HepG2 (cell line): ENCODE measurements around the gene ALB. TPM values are rescaled to one million over a fixed set of nuclear protein-coding genes. Genes with fewer than 3 reads are reported as not detected.
A peak's percentile ranks its signal among the peaks of the same experiment; 100 is the strongest.

Experiments
- ARNT2 ChIP-seq: sonication (generic); formaldehyde crosslinking; IDR thresholded peaks from 2 replicates; pipeline ENCODE4 v1.8.0; 2022; ENCODE audit warnings: mild to moderate bottlenecking, low read depth, missing genetic modification reagents, moderate library complexity
- FOXK2 ChIP-seq: fragments of 450-650 bp; IDR thresholded peaks from 2 replicates; pipeline ENCODE4 v1.6.1; 2016
- GATAD2A ChIP-seq: IDR thresholded peaks from 2 replicates; pipeline ENCODE4 v1.6.1; 2016
- GTF2F1 ChIP-seq: fragments of 150-350 bp; IDR thresholded peaks from 2 replicates; pipeline ENCODE4 v1.6.1; 2014; ENCODE audit warnings: low read length
- HMG20B ChIP-seq: conservative IDR thresholded peaks from 2 replicates; pipeline ENCODE4 v1.6.1; 2016; ENCODE audit warnings: missing genetic modification reagents, missing compliant biosample characterization
- KDM3A ChIP-seq: IDR thresholded peaks from 2 replicates; pipeline ENCODE4 v1.6.1; 2018; ENCODE audit warnings: low read depth, missing compliant biosample characterization
- NR2C2 ChIP-seq: sonication (generic); formaldehyde crosslinking; IDR thresholded peaks from 2 replicates; pipeline ENCODE4 v1.4.0; 2020; ENCODE audit warnings: missing genetic modification reagents, mild to moderate bottlenecking, moderate library complexity, borderline replicate concordance
- PRMT3 ChIP-seq: sonication (generic); formaldehyde crosslinking; IDR thresholded peaks from 2 replicates; pipeline ENCODE4 v1.8.1; 2022; ENCODE audit warnings: low read depth, mild to moderate bottlenecking, moderate library complexity, missing genetic modification reagents, borderline replicate concordance
- RORA ChIP-seq: sonication (generic); formaldehyde crosslinking; IDR thresholded peaks from 2 replicates; pipeline ENCODE4 v1.5.0; 2020; ENCODE audit warnings: mild to moderate bottlenecking, missing genetic modification reagents, moderate library complexity
- RXRB ChIP-seq: IDR thresholded peaks from 2 replicates; pipeline ENCODE4 v1.6.1; 2016; ENCODE audit warnings: borderline replicate concordance, missing genetic modification reagents, missing compliant biosample characterization
- ZNF234 ChIP-seq: sonication (generic); formaldehyde crosslinking; conservative IDR thresholded peaks from 2 replicates; pipeline ENCODE4 v1.5.1; 2020; ENCODE audit warnings: mild to moderate bottlenecking, missing genetic modification reagents
- ZNF33B ChIP-seq: sonication (generic); formaldehyde crosslinking; IDR thresholded peaks from 2 replicates; pipeline ENCODE4 v1.5.1; 2020; ENCODE audit warnings: mild to moderate bottlenecking, missing genetic modification reagents
- ZNF350 ChIP-seq: sonication (generic); formaldehyde crosslinking; IDR thresholded peaks from 2 replicates; pipeline ENCODE4 v1.4.0; 2020; ENCODE audit warnings: mild to moderate bottlenecking, low read depth, missing genetic modification reagents, borderline replicate concordance
- ZNF720 ChIP-seq: sonication (generic); formaldehyde crosslinking; IDR thresholded peaks from 2 replicates; pipeline ENCODE4 v1.4.0; 2020; ENCODE audit warnings: missing genetic modification reagents
- ZSCAN31 ChIP-seq: sonication (generic); formaldehyde crosslinking; IDR thresholded peaks from 2 replicates; pipeline ENCODE4 v1.5.0; 2020; ENCODE audit warnings: low read depth, mild to moderate bottlenecking, missing genetic modification reagents
- polyA plus RNA-seq, 8 experiments: library from polyadenylated mRNA; depleted of rRNA in 3 of 8; stranded (reverse) in 7 of 8; unstranded in 1 of 8; fragments of >200 nt; fragmentation: Illumina TruSeq in 4 of 8; extraction: Trizol in 4 of 8; gene quantifications; 2 replicates each; pipeline versions ENCODE4 v1.2.1 to v1.2.3, GENCODE V29; 2011 to 2016; ENCODE audit warnings: low read depth in 4 of 8, missing spikeins in 1 of 8, mixed read lengths in 1 of 8; ENCODE audit not compliant: insufficient read depth in 1 of 8
- total RNA-seq, 5 experiments: library from RNA; depleted of rRNA; stranded (reverse); fragments of >200 nt; fragmentation: Illumina TruSeq; extraction: Trizol; gene quantifications; 2 replicates each; pipeline ENCODE4 v1.2.3, GENCODE V29; 2016; ENCODE audit warnings: low read depth in 1 of 5
- TF ChIP-seq, protein P1 (sequence below): sonication (generic); formaldehyde crosslinking; IDR thresholded peaks from one replicate; pipeline ENCODE4 v1.5.1; 2020; ENCODE audit warnings: mild to moderate bottlenecking, missing genetic modification reagents; ENCODE audit errors: not compliant biosample characterization
- TF ChIP-seq, protein P2 (sequence below): sonication (generic); formaldehyde crosslinking; IDR thresholded peaks from 2 replicates; pipeline ENCODE4 v1.5.0; 2020; ENCODE audit warnings: mild to moderate bottlenecking, missing genetic modification reagents
- TF ChIP-seq, protein P3 (sequence below): sonication (generic); formaldehyde crosslinking; IDR thresholded peaks from 2 replicates; pipeline ENCODE4 v1.4.0; 2020; ENCODE audit warnings: missing genetic modification reagents

The ALB gene
- total and polyA plus RNA-seq, 2 of the 13 experiments (the other 11 are each of a cell fraction or from before 2014, with no cell fraction given) = 22,259 to 22,625 TPM

DNA sequence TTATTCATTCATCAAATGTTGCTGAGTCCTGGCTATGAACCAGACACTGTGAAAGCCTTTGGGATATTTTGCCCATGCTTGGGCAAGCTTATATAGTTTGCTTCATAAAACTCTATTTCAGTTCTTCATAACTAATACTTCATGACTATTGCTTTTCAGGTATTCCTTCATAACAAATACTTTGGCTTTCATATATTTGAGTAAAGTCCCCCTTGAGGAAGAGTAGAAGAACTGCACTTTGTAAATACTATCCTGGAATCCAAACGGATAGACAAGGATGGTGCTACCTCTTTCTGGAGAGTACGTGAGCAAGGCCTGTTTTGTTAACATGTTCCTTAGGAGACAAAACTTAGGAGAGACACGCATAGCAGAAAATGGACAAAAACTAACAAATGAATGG, 30.2 kb downstream of the ALB start (continued):
- TF ChIP-seq NR2C2 (CRISPR knock-in tag) (no peak), ZNF720 (CRISPR knock-in tag) (no peak), KDM3A (no peak), ZNF350 (CRISPR knock-in tag) (no peak), RXRB (CRISPR knock-in tag) (peak; percentile 49), FOXK2 (no peak), GATAD2A (CRISPR knock-in tag) (peak; percentile 71; the same call in 1 of the 2 replicates), PRMT3 (CRISPR knock-in tag) (no peak), ZNF33B (CRISPR knock-in tag) (no peak), HMG20B (CRISPR knock-in tag) (no peak), ZNF234 (CRISPR knock-in tag) (no peak), ARNT2 (CRISPR knock-in tag) (no peak), GTF2F1 (no peak), RORA (no peak), ZSCAN31 (CRISPR knock-in tag) (no peak)
- TF ChIP-seq, protein P1, sequence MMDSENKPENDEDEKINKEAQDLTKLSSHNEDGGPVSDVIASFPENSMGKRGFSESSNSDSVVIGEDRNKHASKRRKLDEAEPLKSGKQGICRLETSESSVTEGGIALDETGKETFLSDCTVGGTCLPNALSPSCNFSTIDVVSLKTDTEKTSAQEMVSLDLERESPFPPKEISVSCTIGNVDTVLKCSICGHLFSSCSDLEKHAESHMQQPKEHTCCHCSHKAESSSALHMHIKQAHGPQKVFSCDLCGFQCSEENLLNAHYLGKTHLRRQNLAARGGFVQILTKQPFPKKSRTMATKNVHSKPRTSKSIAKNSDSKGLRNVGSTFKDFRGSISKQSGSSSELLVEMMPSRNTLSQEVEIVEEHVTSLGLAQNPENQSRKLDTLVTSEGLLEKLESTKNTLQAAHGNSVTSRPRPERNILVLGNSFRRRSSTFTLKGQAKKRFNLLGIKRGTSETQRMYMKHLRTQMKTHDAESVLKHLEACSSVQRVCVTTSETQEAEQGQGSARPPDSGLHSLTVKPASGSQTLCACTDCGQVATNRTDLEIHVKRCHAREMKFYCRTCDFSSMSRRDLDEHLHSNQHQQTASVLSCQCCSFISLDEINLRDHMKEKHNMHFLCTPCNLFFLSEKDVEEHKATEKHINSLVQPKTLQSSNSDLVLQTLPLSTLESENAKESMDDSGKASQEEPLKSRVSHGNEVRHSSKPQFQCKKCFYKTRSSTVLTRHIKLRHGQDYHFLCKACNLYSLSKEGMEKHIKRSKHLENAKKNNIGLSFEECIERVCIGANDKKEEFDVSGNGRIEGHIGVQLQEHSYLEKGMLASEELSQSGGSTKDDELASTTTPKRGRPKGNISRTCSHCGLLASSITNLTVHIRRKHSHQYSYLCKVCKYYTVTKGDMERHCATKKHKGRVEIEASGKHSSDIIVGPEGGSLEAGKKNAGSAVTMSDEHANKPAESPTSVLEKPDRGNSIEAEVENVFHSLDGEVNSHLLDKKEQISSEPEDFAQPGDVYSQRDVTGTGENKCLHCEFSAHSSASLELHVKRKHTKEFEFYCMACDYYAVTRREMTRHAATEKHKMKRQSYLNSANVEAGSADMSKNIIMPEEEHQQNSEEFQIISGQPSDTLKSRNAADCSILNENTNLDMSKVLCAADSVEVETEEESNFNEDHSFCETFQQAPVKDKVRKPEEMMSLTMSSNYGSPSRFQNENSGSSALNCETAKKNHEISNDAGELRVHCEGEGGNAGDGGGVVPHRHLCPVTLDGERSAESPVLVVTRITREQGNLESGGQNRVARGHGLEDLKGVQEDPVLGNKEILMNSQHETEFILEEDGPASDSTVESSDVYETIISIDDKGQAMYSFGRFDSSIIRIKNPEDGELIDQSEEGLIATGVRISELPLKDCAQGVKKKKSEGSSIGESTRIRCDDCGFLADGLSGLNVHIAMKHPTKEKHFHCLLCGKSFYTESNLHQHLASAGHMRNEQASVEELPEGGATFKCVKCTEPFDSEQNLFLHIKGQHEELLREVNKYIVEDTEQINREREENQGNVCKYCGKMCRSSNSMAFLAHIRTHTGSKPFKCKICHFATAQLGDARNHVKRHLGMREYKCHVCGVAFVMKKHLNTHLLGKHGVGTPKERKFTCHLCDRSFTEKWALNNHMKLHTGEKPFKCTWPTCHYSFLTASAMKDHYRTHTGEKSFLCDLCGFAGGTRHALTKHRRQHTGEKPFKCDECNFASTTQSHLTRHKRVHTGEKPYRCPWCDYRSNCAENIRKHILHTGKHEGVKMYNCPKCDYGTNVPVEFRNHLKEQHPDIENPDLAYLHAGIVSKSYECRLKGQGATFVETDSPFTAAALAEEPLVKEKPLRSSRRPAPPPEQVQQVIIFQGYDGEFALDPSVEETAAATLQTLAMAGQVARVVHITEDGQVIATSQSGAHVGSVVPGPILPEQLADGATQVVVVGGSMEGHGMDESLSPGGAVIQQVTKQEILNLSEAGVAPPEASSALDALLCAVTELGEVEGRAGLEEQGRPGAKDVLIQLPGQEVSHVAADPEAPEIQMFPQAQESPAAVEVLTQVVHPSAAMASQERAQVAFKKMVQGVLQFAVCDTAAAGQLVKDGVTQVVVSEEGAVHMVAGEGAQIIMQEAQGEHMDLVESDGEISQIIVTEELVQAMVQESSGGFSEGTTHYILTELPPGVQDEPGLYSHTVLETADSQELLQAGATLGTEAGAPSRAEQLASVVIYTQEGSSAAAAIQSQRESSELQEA = no peak
- TF ChIP-seq, protein P2, sequence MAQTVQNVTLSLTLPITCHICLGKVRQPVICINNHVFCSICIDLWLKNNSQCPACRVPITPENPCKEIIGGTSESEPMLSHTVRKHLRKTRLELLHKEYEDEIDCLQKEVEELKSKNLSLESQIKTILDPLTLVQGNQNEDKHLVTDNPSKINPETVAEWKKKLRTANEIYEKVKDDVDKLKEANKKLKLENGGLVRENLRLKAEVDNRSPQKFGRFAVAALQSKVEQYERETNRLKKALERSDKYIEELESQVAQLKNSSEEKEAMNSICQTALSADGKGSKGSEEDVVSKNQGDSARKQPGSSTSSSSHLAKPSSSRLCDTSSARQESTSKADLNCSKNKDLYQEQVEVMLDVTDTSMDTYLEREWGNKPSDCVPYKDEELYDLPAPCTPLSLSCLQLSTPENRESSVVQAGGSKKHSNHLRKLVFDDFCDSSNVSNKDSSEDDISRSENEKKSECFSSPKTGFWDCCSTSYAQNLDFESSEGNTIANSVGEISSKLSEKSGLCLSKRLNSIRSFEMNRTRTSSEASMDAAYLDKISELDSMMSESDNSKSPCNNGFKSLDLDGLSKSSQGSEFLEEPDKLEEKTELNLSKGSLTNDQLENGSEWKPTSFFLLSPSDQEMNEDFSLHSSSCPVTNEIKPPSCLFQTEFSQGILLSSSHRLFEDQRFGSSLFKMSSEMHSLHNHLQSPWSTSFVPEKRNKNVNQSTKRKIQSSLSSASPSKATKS = no peak
- TF ChIP-seq, protein P3, sequence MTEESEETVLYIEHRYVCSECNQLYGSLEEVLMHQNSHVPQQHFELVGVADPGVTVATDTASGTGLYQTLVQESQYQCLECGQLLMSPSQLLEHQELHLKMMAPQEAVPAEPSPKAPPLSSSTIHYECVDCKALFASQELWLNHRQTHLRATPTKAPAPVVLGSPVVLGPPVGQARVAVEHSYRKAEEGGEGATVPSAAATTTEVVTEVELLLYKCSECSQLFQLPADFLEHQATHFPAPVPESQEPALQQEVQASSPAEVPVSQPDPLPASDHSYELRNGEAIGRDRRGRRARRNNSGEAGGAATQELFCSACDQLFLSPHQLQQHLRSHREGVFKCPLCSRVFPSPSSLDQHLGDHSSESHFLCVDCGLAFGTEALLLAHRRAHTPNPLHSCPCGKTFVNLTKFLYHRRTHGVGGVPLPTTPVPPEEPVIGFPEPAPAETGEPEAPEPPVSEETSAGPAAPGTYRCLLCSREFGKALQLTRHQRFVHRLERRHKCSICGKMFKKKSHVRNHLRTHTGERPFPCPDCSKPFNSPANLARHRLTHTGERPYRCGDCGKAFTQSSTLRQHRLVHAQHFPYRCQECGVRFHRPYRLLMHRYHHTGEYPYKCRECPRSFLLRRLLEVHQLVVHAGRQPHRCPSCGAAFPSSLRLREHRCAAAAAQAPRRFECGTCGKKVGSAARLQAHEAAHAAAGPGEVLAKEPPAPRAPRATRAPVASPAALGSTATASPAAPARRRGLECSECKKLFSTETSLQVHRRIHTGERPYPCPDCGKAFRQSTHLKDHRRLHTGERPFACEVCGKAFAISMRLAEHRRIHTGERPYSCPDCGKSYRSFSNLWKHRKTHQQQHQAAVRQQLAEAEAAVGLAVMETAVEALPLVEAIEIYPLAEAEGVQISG (CRISPR knock-in tag) = no peak
